Heart left ventricle (tissue), 13 donors: Measurements from ENCODE around the gene PRPS1.

ENCODE experiments used
- POLR2A ChIP-seq, 2 donors: fragments of 450-650 bp; IDR thresholded peaks; one replicate each; pipeline ENCODE4 v1.6.1; 2017; ENCODE audit warnings: antibody characterized with exemption in 2 of 2, mild to moderate bottlenecking in 2 of 2, moderate library complexity in 2 of 2
- TF ChIP-seq, protein P1 (sequence below), 12 donors: fragments of 200-600 bp; sonication (generic) in 4 of 12; IDR thresholded peaks; one replicate each; pipeline versions ENCODE4 v1.5.0 to v1.8.0; 2018 to 2022; ENCODE audit warnings: antibody characterized with exemption in 12 of 12, mild to moderate bottlenecking in 5 of 12
- donor health status: ischemic (EF 13 %, LVEDD 7.1; RV severe dilation, severe dysfunction).
- donor health status: DM: no; HTN: yes; CAD: no.
- donor health status: DM: no; HTN: no; CAD: no.
- donor health status: ischemic (EF 25% LVEDD 6.9; RV normal size, moderate dysfunction).
- donor health status: ischemic (EF 25% LVEDD 5.7; RV mildly dilated, moderate dysfunction).
- donor health status: ischemic (EF 35%, LVEDD 5.7; RV mildly dilated, moderate dysfunction).
- donor health status: nonischemic (EF 11% LVEDD 7.7; RV severe dilation, severe dysfunction).
- donor health status: DM: yes; HTN: yes; CAD: no.
- donor health status: PGD.
- donor health status: ischemic (EF 29% LVEDD 5.4; RV normal size, mild dysfunction).
- donor health status: nonischemic (EF 23%, LVEDD 6.1; RV moderate dilation, normal function).

- TF ChIP-seq, protein P1, sequence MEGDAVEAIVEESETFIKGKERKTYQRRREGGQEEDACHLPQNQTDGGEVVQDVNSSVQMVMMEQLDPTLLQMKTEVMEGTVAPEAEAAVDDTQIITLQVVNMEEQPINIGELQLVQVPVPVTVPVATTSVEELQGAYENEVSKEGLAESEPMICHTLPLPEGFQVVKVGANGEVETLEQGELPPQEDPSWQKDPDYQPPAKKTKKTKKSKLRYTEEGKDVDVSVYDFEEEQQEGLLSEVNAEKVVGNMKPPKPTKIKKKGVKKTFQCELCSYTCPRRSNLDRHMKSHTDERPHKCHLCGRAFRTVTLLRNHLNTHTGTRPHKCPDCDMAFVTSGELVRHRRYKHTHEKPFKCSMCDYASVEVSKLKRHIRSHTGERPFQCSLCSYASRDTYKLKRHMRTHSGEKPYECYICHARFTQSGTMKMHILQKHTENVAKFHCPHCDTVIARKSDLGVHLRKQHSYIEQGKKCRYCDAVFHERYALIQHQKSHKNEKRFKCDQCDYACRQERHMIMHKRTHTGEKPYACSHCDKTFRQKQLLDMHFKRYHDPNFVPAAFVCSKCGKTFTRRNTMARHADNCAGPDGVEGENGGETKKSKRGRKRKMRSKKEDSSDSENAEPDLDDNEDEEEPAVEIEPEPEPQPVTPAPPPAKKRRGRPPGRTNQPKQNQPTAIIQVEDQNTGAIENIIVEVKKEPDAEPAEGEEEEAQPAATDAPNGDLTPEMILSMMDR (IDR thresholded peaks at IDR 0.05): no peak
- no peak for TF ChIP-seq POLR2A (IDR thresholded peaks at IDR 0.05)
Observed at GRCh38 chrX:107677501-107677901, 49.2 kb downstream of the PRPS1 start.
